Uterus (tissue), 2 donors: ENCODE results near the gene ARVCF.

Experiments used
- CTCF ChIP-seq, 4 experiments: fragments of 200-600 bp in 2 of 4; fragments of 450-650 bp in 2 of 4; sonication (generic) in 2 of 4; IDR thresholded peaks; one replicate each; pipeline ENCODE4 v1.5.1; 2016 to 2019; ENCODE audit warnings: antibody characterized with exemption in 4 of 4, mild to moderate bottlenecking in 2 of 4, moderate library complexity in 1 of 4
- POLR2A ChIP-seq, 2 donors: fragments of 450-650 bp; IDR thresholded peaks; one replicate each; pipeline ENCODE4 v1.6.1; 2016; ENCODE audit warnings: antibody characterized with exemption in 2 of 2, mild to moderate bottlenecking in 1 of 2, moderate library complexity in 1 of 2

- no peak for TF ChIP-seq CTCF (IDR thresholded peaks at IDR 0.05)
- TF ChIP-seq POLR2A (IDR thresholded peaks at IDR 0.05) = no peak
Observed at GRCh38 chr22:20035375-20036083, 18.9 kb upstream of the ARVCF start.
